ENCODE data around the gene PITPNC1. TPM values are rescaled to one million over a fixed set of nuclear protein-coding genes. Genes with fewer than 3 reads are reported as not detected.

PITPNC1 gene
- total and polyA plus RNA-seq, 4 donors, result 8.0 to 21.1 (median 15.2) TPM

GRCh38 chr17:67542219-67543114, 165.4 kb downstream of the PITPNC1 start:
- Histone ChIP-seq H3K4me3 (no peak overlapping the region), H3K4me1 (ENCODE audit: control insufficient read depth in 5 of 5, insufficient read depth in 5 of 5, low read length in 5 of 5) (peaks cover 7 to 16% (median 8%) of the 10 kb centered on the region in 5 donors), H3K27ac (ENCODE audit: low read depth in 1 of 2, low read length in 1 of 2) (no peak overlapping the region), H3K9ac (ENCODE audit: insufficient read depth in 1 of 2, low read length in 2 of 2) (no peak overlapping the region), H3K9me3 (ENCODE audit: control insufficient read depth in 4 of 4, insufficient read depth in 3 of 4, low read length in 3 of 4) (peaks cover 0 to 3% (median 0%) of the 10 kb centered on the region in 4 donors), H3K36me3 (ENCODE audit: control insufficient read depth in 4 of 4, insufficient read depth in 4 of 4, low read length in 4 of 4) (no peaks in the 10 kb centered on the region), H3K27me3 (ENCODE audit: control insufficient read depth in 3 of 3, insufficient read depth in 3 of 3, low read length in 2 of 3) (no peaks in the 10 kb centered on the region)
- 88 to 92% methylated on average over 11 of the region's 11 CpGs for WGBS, 2 donors
- no peak for TF ChIP-seq CTCF (IDR thresholded peaks at IDR 0.05; ENCODE audit: control extremely low read depth, extremely low read depth)
- ATAC-seq (ENCODE audit: insufficient read depth, low FRiP score) (no peak), DNase-seq (no peak)

- H3K27me3 ChIP-seq (ENCODE audit: control insufficient read depth in 3 of 3, insufficient read depth in 3 of 3, low read length in 2 of 3), result no peaks in the 10 kb centered on the region
- 82 to 89% methylated on average over 6 of the region's 6 CpGs for WGBS, 2 donors
- ATAC-seq (ENCODE audit: insufficient read depth, low FRiP score) (no peak), DNase-seq (peak; percentile 38 to 84 (median 82))
- H3K4me1 ChIP-seq (ENCODE audit: control insufficient read depth in 5 of 5, insufficient read depth in 5 of 5, low read length in 5 of 5), result peaks cover 8 to 23% (median 13%) of the 10 kb centered on the region in 5 donors
- H3K27ac ChIP-seq (ENCODE audit: low read depth in 1 of 2, low read length in 1 of 2), result no peak overlapping the region
- no peak overlapping the region for H3K9ac ChIP-seq (ENCODE audit: insufficient read depth in 1 of 2, low read length in 2 of 2)
- no peak overlapping the region for H3K4me3 ChIP-seq
- H3K36me3 ChIP-seq (ENCODE audit: control insufficient read depth in 4 of 4, insufficient read depth in 4 of 4, low read length in 4 of 4), result no peaks in the 10 kb centered on the region
- no peak for TF ChIP-seq CTCF (IDR thresholded peaks at IDR 0.05; ENCODE audit: control extremely low read depth, extremely low read depth)
- peaks cover 0 to 3% (median 0%) of the 10 kb centered on the region in 4 donors for H3K9me3 ChIP-seq (ENCODE audit: control insufficient read depth in 4 of 4, insufficient read depth in 3 of 4, low read length in 3 of 4)
Observed at GRCh38 chr17:67544364-67544955, 167.4 kb downstream of the PITPNC1 start.

- H3K4me1 ChIP-seq (ENCODE audit: control insufficient read depth in 5 of 5, insufficient read depth in 5 of 5, low read length in 5 of 5), result peaks cover 8 to 38% (median 14%) of the 10 kb centered on the region in 5 donors
- no peak for TF ChIP-seq CTCF (IDR thresholded peaks at IDR 0.05; ENCODE audit: control extremely low read depth, extremely low read depth)
- H3K27me3 ChIP-seq (ENCODE audit: control insufficient read depth in 3 of 3, insufficient read depth in 3 of 3, low read length in 2 of 3), result no peaks in the 10 kb centered on the region
- H3K36me3 ChIP-seq (ENCODE audit: control insufficient read depth in 4 of 4, insufficient read depth in 4 of 4, low read length in 4 of 4), result no peaks in the 10 kb centered on the region
- H3K9ac ChIP-seq (ENCODE audit: insufficient read depth in 1 of 2, low read length in 2 of 2), result no peak overlapping the region
- H3K4me3 ChIP-seq, result no peak overlapping the region
- ATAC-seq (ENCODE audit: insufficient read depth, low FRiP score) (peak; percentile 53), DNase-seq (peak; percentile 74 to 88 (median 84))
- H3K9me3 ChIP-seq (ENCODE audit: control insufficient read depth in 4 of 4, insufficient read depth in 3 of 4, low read length in 3 of 4), result peaks cover 0 to 3% (median 0%) of the 10 kb centered on the region in 4 donors
- 59 to 75% methylated on average over 11 of the region's 11 CpGs for WGBS, 2 donors
- peak overlapping the region in 1 of 2 donors; percentile 56 for H3K27ac ChIP-seq (ENCODE audit: low read depth in 1 of 2, low read length in 1 of 2)
Observed at GRCh38 chr17:67546578-67547527, 169.8 kb downstream of the PITPNC1 start.

Data from lung (tissue), 12 donors.